ENCODE measurements around the gene LDB3.

DNA sequence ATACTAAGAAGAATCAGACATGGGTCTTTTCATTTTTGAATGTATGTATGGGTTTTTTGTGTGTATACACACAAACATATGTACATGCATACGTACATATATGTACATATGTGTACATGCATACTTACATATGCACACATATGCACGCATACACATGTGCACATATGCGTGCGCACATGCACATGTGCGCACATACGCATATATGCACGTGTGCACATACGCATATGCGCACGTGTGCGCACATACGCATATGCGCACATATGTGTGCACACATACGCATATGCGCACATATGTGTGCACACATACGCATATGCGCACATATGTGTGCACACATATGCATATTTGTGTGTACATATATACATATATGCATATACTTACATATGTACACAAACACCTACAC lies 83.2 kb downstream of the LDB3 start:
- TF ChIP-seq CTCF (IDR thresholded peaks at IDR 0.05): no peak
- no peak for TF ChIP-seq POLR2A (IDR thresholded peaks at IDR 0.05)

All from heart left ventricle (tissue), 13 donors.